ENCODE results near the gene CHD8.
A peak's percentile ranks its signal among the peaks of the same experiment; 100 is the strongest.

Gene CHD8
- total RNA-seq, result 189 to 325 (median 250) reads per million in 9 experiments

GRCh38 chr14:21455912-21456667, at the start of gene CHD8:
Gene CHD8, minus strand, starts transcription at chr14:21456123. Its CDS starts 24,480 bp downstream, at chr14:21431643.
- Mint-ChIP-seq H3K27me3 (no peaks in the 10 kb centered on the region), H3K9me3 (no peaks in the 10 kb centered on the region), H3K36me3 (ENCODE audit: insufficient read depth) (peaks cover 36% of the 10 kb centered on the region), H3K4me1 (ENCODE audit: low read depth in 2 of 2) (peaks cover 27 to 32% of the 10 kb centered on the region in 2 donors), H3K4me3 (peak within 1 kb of the TSS; percentile 87 to 96), H3K27ac (peak within 1 kb of the TSS; percentile 97)
- DNase-seq (peak; percentile 98 to 99 (median 99)), ATAC-seq (replicated peaks) (peak; percentile 94)

GRCh38 chr14:21505012-21505553, 49.2 kb upstream of the CHD8 start:
- Mint-ChIP-seq H3K36me3 (ENCODE audit: insufficient read depth) (peaks cover 35% of the 10 kb centered on the region), H3K27me3 (no peaks in the 10 kb centered on the region), H3K4me1 (ENCODE audit: low read depth in 2 of 2) (peaks cover 22 to 42% of the 10 kb centered on the region in 2 donors), H3K9me3 (no peaks in the 10 kb centered on the region), H3K4me3 (peak overlapping the region in 1 of 2 donors; percentile 20), H3K27ac (peak overlapping the region in 1 of 2 donors; percentile 49)
- DNase-seq (no peak), ATAC-seq (replicated peaks) (peak; percentile 55)

GRCh38 chr14:21503376-21503775, 47.5 kb upstream of the CHD8 start:
- DNase-seq, result no peak
- H3K9me3 Mint-ChIP-seq, result no peaks in the 10 kb centered on the region
- no peak overlapping the region for H3K4me3 Mint-ChIP-seq
- no peak for ATAC-seq (replicated peaks)
- H3K4me1 Mint-ChIP-seq (ENCODE audit: low read depth in 2 of 2), result peaks cover 12 to 25% of the 10 kb centered on the region in 2 donors
- H3K27me3 Mint-ChIP-seq, result no peaks in the 10 kb centered on the region
- peaks cover 47% of the 10 kb centered on the region for H3K36me3 Mint-ChIP-seq (ENCODE audit: insufficient read depth)
- H3K27ac Mint-ChIP-seq, result peak overlapping the region; percentile 41 to 57

GRCh38 chr14:21501568-21501967, 45.6 kb upstream of the CHD8 start:
- H3K27ac Mint-ChIP-seq, result peak overlapping the region in 1 of 2 donors; percentile 35

GRCh38 chr14:21498540-21499526, 42.9 kb upstream of the CHD8 start:
- no peaks in the 10 kb centered on the region for H3K27me3 Mint-ChIP-seq
- H3K27ac Mint-ChIP-seq, result no peak overlapping the region
- H3K4me3 Mint-ChIP-seq, result no peak overlapping the region
- H3K36me3 Mint-ChIP-seq (ENCODE audit: insufficient read depth), result peaks cover 87% of the 10 kb centered on the region
- no peaks in the 10 kb centered on the region for H3K9me3 Mint-ChIP-seq
- DNase-seq (peak; percentile 23 to 36 (median 24)), ATAC-seq (replicated peaks) (peak; percentile 83)
- H3K4me1 Mint-ChIP-seq (ENCODE audit: low read depth in 2 of 2), result peaks cover 2 to 7% of the 10 kb centered on the region in 2 donors

More at GRCh38 chr14:21501568-21501967, 45.6 kb upstream of the CHD8 start:
- Mint-ChIP-seq H3K36me3 (ENCODE audit: insufficient read depth) (peaks cover 65% of the 10 kb centered on the region), H3K4me1 (ENCODE audit: low read depth in 2 of 2) (peaks cover 7 to 17% of the 10 kb centered on the region in 2 donors), H3K4me3 (no peak overlapping the region), H3K27me3 (no peaks in the 10 kb centered on the region), H3K9me3 (no peaks in the 10 kb centered on the region)
- ATAC-seq (replicated peaks) (no peak), DNase-seq (no peak)

- Mint-ChIP-seq H3K4me1 (ENCODE audit: low read depth in 2 of 2) (peaks cover 2 to 7% of the 10 kb centered on the region in 2 donors), H3K27me3 (no peaks in the 10 kb centered on the region), H3K36me3 (ENCODE audit: insufficient read depth) (peaks cover 97% of the 10 kb centered on the region), H3K9me3 (no peaks in the 10 kb centered on the region), H3K27ac (peak overlapping the region in 1 of 2 donors; percentile 17), H3K4me3 (no peak overlapping the region)
- no peak for ATAC-seq (replicated peaks)
- no peak for DNase-seq
Observed at GRCh38 chr14:21496453-21496852, 40.5 kb upstream of the CHD8 start.

GRCh38 chr14:21494902-21495762, 39.2 kb upstream of the CHD8 start:
- H3K4me1 Mint-ChIP-seq (ENCODE audit: low read depth in 2 of 2), result no peaks in the 10 kb centered on the region
- H3K4me3 Mint-ChIP-seq, result no peak overlapping the region
- no peak overlapping the region for H3K27ac Mint-ChIP-seq
- no peaks in the 10 kb centered on the region for H3K27me3 Mint-ChIP-seq
- H3K9me3 Mint-ChIP-seq, result no peaks in the 10 kb centered on the region
- peaks cover 100% of the 10 kb centered on the region for H3K36me3 Mint-ChIP-seq (ENCODE audit: insufficient read depth)
- ATAC-seq (replicated peaks), result no peak
- DNase-seq, result no peak

GRCh38 chr14:21486640-21487087, 30.7 kb upstream of the CHD8 start:
- Mint-ChIP-seq H3K27ac (no peak overlapping the region), H3K27me3 (no peaks in the 10 kb centered on the region), H3K4me1 (ENCODE audit: low read depth in 2 of 2) (peaks cover 0 to 9% of the 10 kb centered on the region in 2 donors), H3K4me3 (no peak overlapping the region), H3K9me3 (no peaks in the 10 kb centered on the region), H3K36me3 (ENCODE audit: insufficient read depth) (peaks cover 66% of the 10 kb centered on the region)
- ATAC-seq (replicated peaks), result no peak
- no peak for DNase-seq

GRCh38 chr14:21476925-21477681, 21.2 kb upstream of the CHD8 start, which contains the start of the genes RAB2B and TOX4:
Gene RAB2B, minus strand, starts transcription at chr14:21476959. Its CDS starts 87 bp downstream, at chr14:21476872.
Gene TOX4, plus strand, starts transcription at chr14:21477195. Its CDS starts 84 bp downstream, at chr14:21477279.
- peaks cover 32% of the 10 kb centered on the region for H3K36me3 Mint-ChIP-seq (ENCODE audit: insufficient read depth)
- peak within 1 kb of the TSS; percentile 98 for H3K4me3 Mint-ChIP-seq
- no peaks in the 10 kb centered on the region for H3K27me3 Mint-ChIP-seq
- DNase-seq (peak; percentile 94 to 97 (median 95)), ATAC-seq (replicated peaks) (peak; percentile 96)
- peaks cover 17 to 27% of the 10 kb centered on the region in 2 donors for H3K4me1 Mint-ChIP-seq (ENCODE audit: low read depth in 2 of 2)
- no peaks in the 10 kb centered on the region for H3K9me3 Mint-ChIP-seq
- peak within 1 kb of the TSS; percentile 98 to 99 for H3K27ac Mint-ChIP-seq

- Mint-ChIP-seq H3K9me3 (no peaks in the 10 kb centered on the region), H3K27ac (peak overlapping the region; percentile 98 to 99), H3K36me3 (ENCODE audit: insufficient read depth) (peaks cover 38% of the 10 kb centered on the region), H3K4me1 (ENCODE audit: low read depth in 2 of 2) (peaks cover 18 to 27% of the 10 kb centered on the region in 2 donors), H3K4me3 (peak overlapping the region; percentile 98), H3K27me3 (no peaks in the 10 kb centered on the region)
- ATAC-seq (replicated peaks) (peak; percentile 45), DNase-seq (no peak)
Observed at GRCh38 chr14:21476523-21476924, 20.6 kb upstream of the CHD8 start.

GRCh38 chr14:21475767-21476522, 20.0 kb upstream of the CHD8 start:
- ATAC-seq (replicated peaks), result no peak
- H3K27ac Mint-ChIP-seq, result peak overlapping the region; percentile 98 to 99
- peaks cover 18 to 27% of the 10 kb centered on the region in 2 donors for H3K4me1 Mint-ChIP-seq (ENCODE audit: low read depth in 2 of 2)
- peaks cover 44% of the 10 kb centered on the region for H3K36me3 Mint-ChIP-seq (ENCODE audit: insufficient read depth)
- no peak for DNase-seq
- no peaks in the 10 kb centered on the region for H3K27me3 Mint-ChIP-seq
- H3K9me3 Mint-ChIP-seq, result no peaks in the 10 kb centered on the region
- H3K4me3 Mint-ChIP-seq, result peak overlapping the region; percentile 98
